Esophagus squamous epithelium (tissue), 5 donors: Measurements from ENCODE around the gene HECW1. TPM values are rescaled to one million over a fixed set of nuclear protein-coding genes. Genes with fewer than 3 reads are reported as not detected.

Experiments
- DNase-seq: peaks from one replicate; lab custom pipeline; 2025; lab: John Stamatoyannopoulos, UW
- H3K27ac ChIP-seq, 4 donors: fragments of 200-600 bp; sonication (generic); one replicate each; pipeline ENCODE4 v1.5.1; 2016 to 2019; ENCODE audit warnings: mild to moderate bottlenecking in 1 of 4
- H3K27me3 ChIP-seq, 4 donors: fragments of 200-600 bp; sonication (generic); 1 replicate in 3 of 4; 2 replicates in 1 of 4; pipeline versions ENCODE4 v1.5.1 to v1.6.0; 2017 to 2021; ENCODE audit warnings: antibody characterized with exemption in 1 of 4
- H3K36me3 ChIP-seq, 3 donors: fragments of 200-600 bp; sonication (generic); one replicate each; pipeline ENCODE4 v1.5.1; 2016 to 2019
- H3K4me1 ChIP-seq, 3 donors: fragments of 200-600 bp; sonication (generic); one replicate each; pipeline ENCODE4 v1.5.1; 2017 to 2019
- H3K4me3 ChIP-seq, 4 donors: fragments of 200-600 bp; sonication (generic); 1 replicate in 3 of 4; 2 replicates in 1 of 4; pipeline ENCODE4 v1.5.1; 2016 to 2019; ENCODE audit warnings: mild to moderate bottlenecking in 2 of 4, moderate library complexity in 1 of 4
- H3K9me3 ChIP-seq, 3 donors: fragments of 200-600 bp; sonication (generic); one replicate each; pipeline ENCODE4 v1.5.1; 2016 to 2019
- CTCF ChIP-seq, 6 experiments: fragments of 450-650 bp in 4 of 6; fragments of 200-600 bp in 2 of 6; sonication (generic) in 2 of 6; IDR thresholded peaks; one replicate each; pipeline ENCODE4 v1.5.1; 2016 to 2019; ENCODE audit warnings: antibody characterized with exemption in 6 of 6, mild to moderate bottlenecking in 4 of 6, moderate library complexity in 4 of 6
- POLR2A ChIP-seq, 4 donors: fragments of 450-650 bp; IDR thresholded peaks; one replicate each; pipeline ENCODE4 v1.6.1; 2017; ENCODE audit warnings: antibody characterized with exemption in 4 of 4, mild to moderate bottlenecking in 4 of 4, moderate library complexity in 3 of 4
- WGBS, 2 donors: methylation state at CpG; one replicate each; pipeline ENCODE4 v1.1.5; 2018; 5-methylcytosine and 5-hydroxymethylcytosine counted together
- intact Hi-C: fragments of 100-400 bp; cut with DNase I; formaldehyde crosslinking; loops from one replicate; pipeline ENCODE4 v1.15.0; 2022
- total RNA-seq, 4 donors: library from RNA; depleted of rRNA; stranded (reverse); fragments of >200 nt; gene quantifications; one replicate each; pipeline ENCODE4 v1.1.0, GENCODE V29; 2016
- donor health status: DM: yes; HTN: yes; CAD: no.

HECW1 gene
- total RNA-seq, 4 donors from 2014 or later = 0.18 to 0.57 (median 0.19) TPM; not detected in 1

GRCh38 chr7:43479543-43479942 is 367.1 kb downstream of the HECW1 start:
- intact Hi-C loops = no loop called here
- no peak for DNase-seq
- Histone ChIP-seq H3K27me3 (no peaks in the 10 kb centered on the region), H3K4me3 (no peak overlapping the region), H3K27ac (no peak overlapping the region), H3K4me1 (no peaks in the 10 kb centered on the region), H3K36me3 (no peaks in the 10 kb centered on the region), H3K9me3 (no peaks in the 10 kb centered on the region)
- WGBS, 2 donors = 89 to 93% methylated on average over 14 of the region's 14 CpGs
- TF ChIP-seq POLR2A (IDR thresholded peaks at IDR 0.05) (no peak), CTCF (IDR thresholded peaks at IDR 0.05) (no peak)

GRCh38 chr7:43480581-43480980 is 368.1 kb downstream of the HECW1 start:
- no peak for DNase-seq
- Histone ChIP-seq H3K27me3 (no peaks in the 10 kb centered on the region), H3K27ac (no peak overlapping the region), H3K4me3 (no peak overlapping the region), H3K36me3 (no peaks in the 10 kb centered on the region), H3K9me3 (no peaks in the 10 kb centered on the region), H3K4me1 (no peaks in the 10 kb centered on the region)
- intact Hi-C loops = no loop called here
- no peak for TF ChIP-seq CTCF (IDR thresholded peaks at IDR 0.05)
- no peak for TF ChIP-seq POLR2A (IDR thresholded peaks at IDR 0.05)
- 81 to 88% methylated on average over 4 of the region's 4 CpGs for WGBS, 2 donors

GRCh38 chr7:43481902-43482678 is 369.6 kb downstream of the HECW1 start:
- 51 to 56% methylated on average over 8 of the region's 8 CpGs for WGBS, 2 donors
- Histone ChIP-seq H3K27ac (no peak overlapping the region), H3K4me3 (no peak overlapping the region), H3K27me3 (no peaks in the 10 kb centered on the region), H3K4me1 (no peaks in the 10 kb centered on the region), H3K9me3 (no peaks in the 10 kb centered on the region), H3K36me3 (no peaks in the 10 kb centered on the region)
- intact Hi-C loops = no loop called here
- TF ChIP-seq CTCF (IDR thresholded peaks at IDR 0.05) = no peak
- no peak for DNase-seq

GRCh38 chr7:43482679-43483252 is 370.3 kb downstream of the HECW1 start:
- Histone ChIP-seq H3K4me3 (no peak overlapping the region), H3K4me1 (no peaks in the 10 kb centered on the region), H3K27me3 (no peaks in the 10 kb centered on the region), H3K9me3 (no peaks in the 10 kb centered on the region), H3K27ac (no peak overlapping the region), H3K36me3 (no peaks in the 10 kb centered on the region)
- 61 to 65% methylated on average over 5 of the region's 5 CpGs for WGBS, 2 donors
- intact Hi-C loops = no loop called here
- DNase-seq = no peak
- TF ChIP-seq CTCF (IDR thresholded peaks at IDR 0.05) (no peak), POLR2A (IDR thresholded peaks at IDR 0.05) (no peak)

- TF ChIP-seq CTCF (IDR thresholded peaks at IDR 0.05) = no peak
- TF ChIP-seq POLR2A (IDR thresholded peaks at IDR 0.05) = no peak
- intact Hi-C loops = no loop called here
- WGBS, 2 donors = 72 to 78% methylated on average over 6 of the region's 6 CpGs
- no peak overlapping the region for H3K4me3 ChIP-seq
- no peak for DNase-seq
- H3K27me3 ChIP-seq = no peaks in the 10 kb centered on the region
- no peak overlapping the region for H3K27ac ChIP-seq
- H3K4me1 ChIP-seq = peaks cover 0 to 10% (median 0%) of the 10 kb centered on the region in 3 donors
- H3K9me3 ChIP-seq = no peaks in the 10 kb centered on the region
- H3K36me3 ChIP-seq = no peaks in the 10 kb centered on the region
These were observed 372.4 kb downstream of the HECW1 start for GRCh38 chr7:43484678-43485395.
